Keratinocyte (primary cell): ENCODE measurements around the gene CD47.

ENCODE experiments used
- CTCF ChIP-seq, 3 experiments: IDR thresholded peaks in 1 of 3; conservative IDR thresholded peaks in 1 of 3; optimal IDR thresholded peaks in 1 of 3; 2 replicates in 2 of 3; 3 replicates in 1 of 3; pipeline versions ENCODE3 to v1.5.1; 2011; ENCODE audit warnings: low read length in 3 of 3, mild to moderate bottlenecking in 3 of 3, moderate library complexity in 2 of 3, control low read depth in 1 of 3, inconsistent platforms in 1 of 3; ENCODE audit not compliant: insufficient read depth in 2 of 3; ENCODE audit errors: extremely low read depth in 1 of 3
- EZH2 ChIP-seq: IDR thresholded peaks from one replicate; pipeline ENCODE4 v1.6.1; 2012; ENCODE audit warnings: inconsistent platforms, mild to moderate bottlenecking, low read length, moderate library complexity

GRCh38 chr3:108137460-108137814 lies 46.6 kb upstream of the CD47 start:
- TF ChIP-seq CTCF (optimal IDR thresholded peaks at IDR 0.05 in 1 of 3, IDR thresholded peaks at IDR 0.05 in 1 of 3, conservative IDR thresholded peaks at IDR 0.05 in 1 of 3; ENCODE audit: extremely low read depth in 1 of 3, insufficient read depth in 2 of 3, low read length in 3 of 3) (no peak), EZH2 (no peak)
